ENCODE measurements around the gene ZNF618. TPM values are rescaled to one million over a fixed set of nuclear protein-coding genes. Genes with fewer than 3 reads are reported as not detected.

The ZNF618 gene
- total RNA-seq, 1 donor from 2014 or later = 10.2 TPM

DNA sequence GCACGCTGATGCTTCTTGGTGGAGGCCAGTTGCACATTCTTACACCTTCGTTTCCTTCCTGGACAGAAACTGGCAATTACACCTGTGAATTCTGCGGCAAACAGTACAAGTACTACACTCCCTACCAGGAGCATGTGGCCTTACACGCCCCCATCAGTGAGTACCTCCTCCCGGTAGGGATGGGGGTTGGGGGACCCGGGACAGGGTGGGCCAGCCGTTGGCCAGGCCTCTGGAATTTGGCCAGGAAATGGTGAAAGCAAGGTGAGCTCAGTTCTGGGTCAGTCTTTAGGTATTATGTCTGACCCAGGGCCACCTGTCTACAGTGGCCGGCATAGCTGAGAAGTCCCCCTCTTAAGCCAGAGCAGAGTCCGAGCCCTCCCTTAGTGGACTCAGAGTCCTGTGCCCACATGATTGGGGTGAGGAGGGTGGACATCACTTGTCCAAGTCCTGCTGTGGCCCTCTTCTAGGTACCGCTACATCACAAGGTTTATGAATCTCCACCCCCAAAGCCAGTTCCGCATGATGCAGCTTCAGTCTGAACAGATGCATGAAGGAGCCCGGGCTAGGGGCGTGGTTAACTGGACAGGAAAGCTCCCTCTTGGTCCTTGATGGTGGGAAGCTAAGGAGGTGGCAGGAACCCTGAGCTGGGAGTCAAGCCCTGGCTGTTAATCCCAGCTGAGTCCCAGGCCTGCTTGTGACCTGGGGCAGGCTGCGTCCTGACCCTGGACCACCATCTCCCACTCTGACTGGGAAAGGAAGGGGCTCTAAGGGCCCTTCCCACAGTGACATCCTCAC, 140.7 kb downstream of the ZNF618 start:
- H3K4me3 ChIP-seq = no peak overlapping the region
- H3K36me3 ChIP-seq = peaks cover 17% of the 10 kb centered on the region
- H3K4me1 ChIP-seq = no peaks in the 10 kb centered on the region
- peaks cover 5% of the 10 kb centered on the region for H3K9me3 ChIP-seq
- intact Hi-C loops (cut with DNase I) = no loop called here
- no peaks in the 10 kb centered on the region for H3K27me3 ChIP-seq (ENCODE audit: low read depth)
- ATAC-seq = no peak
- no peak for DNase-seq
- H3K27ac ChIP-seq = no peak overlapping the region
- TF ChIP-seq, protein P1, sequence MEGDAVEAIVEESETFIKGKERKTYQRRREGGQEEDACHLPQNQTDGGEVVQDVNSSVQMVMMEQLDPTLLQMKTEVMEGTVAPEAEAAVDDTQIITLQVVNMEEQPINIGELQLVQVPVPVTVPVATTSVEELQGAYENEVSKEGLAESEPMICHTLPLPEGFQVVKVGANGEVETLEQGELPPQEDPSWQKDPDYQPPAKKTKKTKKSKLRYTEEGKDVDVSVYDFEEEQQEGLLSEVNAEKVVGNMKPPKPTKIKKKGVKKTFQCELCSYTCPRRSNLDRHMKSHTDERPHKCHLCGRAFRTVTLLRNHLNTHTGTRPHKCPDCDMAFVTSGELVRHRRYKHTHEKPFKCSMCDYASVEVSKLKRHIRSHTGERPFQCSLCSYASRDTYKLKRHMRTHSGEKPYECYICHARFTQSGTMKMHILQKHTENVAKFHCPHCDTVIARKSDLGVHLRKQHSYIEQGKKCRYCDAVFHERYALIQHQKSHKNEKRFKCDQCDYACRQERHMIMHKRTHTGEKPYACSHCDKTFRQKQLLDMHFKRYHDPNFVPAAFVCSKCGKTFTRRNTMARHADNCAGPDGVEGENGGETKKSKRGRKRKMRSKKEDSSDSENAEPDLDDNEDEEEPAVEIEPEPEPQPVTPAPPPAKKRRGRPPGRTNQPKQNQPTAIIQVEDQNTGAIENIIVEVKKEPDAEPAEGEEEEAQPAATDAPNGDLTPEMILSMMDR (IDR thresholded peaks at IDR 0.05) = no peak

DNA sequence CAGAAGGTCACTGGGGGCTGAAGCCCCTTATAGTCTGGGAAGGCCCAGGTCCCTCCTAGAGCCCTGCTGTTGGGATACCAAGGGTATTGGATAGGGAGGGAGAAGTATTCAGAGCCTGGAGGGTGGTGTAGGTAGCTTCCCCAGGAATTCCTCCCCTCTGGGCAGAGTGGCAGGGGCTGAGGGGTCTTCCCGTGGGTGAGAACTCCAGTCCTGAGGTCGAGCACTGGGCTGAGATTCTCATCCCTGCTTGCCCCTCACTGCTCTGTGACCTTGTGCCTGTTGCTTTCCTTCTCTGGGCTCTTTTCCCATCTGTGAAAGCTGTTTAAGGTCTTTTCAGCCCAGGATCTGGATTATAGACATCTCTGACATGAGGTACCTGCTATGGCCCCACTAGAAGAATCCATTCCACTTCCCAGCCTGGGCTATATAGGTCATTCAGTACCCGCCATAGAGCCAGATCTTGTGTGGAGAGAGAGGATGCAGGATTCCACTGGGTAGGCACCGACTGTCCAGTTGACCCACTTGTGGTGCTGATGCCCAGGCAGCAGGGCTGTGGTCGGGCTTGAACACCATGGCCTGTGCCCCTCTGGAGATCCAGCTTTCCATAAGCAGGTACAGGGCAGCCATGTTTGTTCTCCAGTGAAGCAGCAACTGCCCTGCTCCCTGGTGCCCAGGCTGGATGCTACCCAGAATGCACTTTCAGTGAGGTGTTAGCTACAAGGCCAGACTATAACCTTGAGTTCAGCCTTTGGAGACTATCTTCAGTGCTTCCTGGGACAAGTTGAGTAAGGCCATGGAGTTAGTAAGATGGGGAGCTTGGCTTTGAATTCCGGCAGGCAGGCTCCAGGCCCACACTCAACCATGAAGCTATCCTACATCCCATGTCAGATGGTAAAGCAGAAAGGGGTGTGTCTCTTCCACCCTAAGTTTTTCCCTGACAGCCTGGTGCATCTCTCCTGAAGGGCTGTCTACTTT, 141.9 kb downstream of the ZNF618 start:
- H3K27me3 ChIP-seq (ENCODE audit: low read depth) = no peaks in the 10 kb centered on the region
- H3K9me3 ChIP-seq = peaks cover 17% of the 10 kb centered on the region
- no peak overlapping the region for H3K4me3 ChIP-seq
- DNase-seq (no peak), ATAC-seq (peak in 1 of 2 donors; percentile 35)
- no peaks in the 10 kb centered on the region for H3K4me1 ChIP-seq
- TF ChIP-seq, protein P1 (IDR thresholded peaks at IDR 0.05) = no peak
- H3K27ac ChIP-seq = no peak overlapping the region
- H3K36me3 ChIP-seq = peaks cover 17% of the 10 kb centered on the region
- intact Hi-C loops (cut with DNase I) = no loop called here

DNA sequence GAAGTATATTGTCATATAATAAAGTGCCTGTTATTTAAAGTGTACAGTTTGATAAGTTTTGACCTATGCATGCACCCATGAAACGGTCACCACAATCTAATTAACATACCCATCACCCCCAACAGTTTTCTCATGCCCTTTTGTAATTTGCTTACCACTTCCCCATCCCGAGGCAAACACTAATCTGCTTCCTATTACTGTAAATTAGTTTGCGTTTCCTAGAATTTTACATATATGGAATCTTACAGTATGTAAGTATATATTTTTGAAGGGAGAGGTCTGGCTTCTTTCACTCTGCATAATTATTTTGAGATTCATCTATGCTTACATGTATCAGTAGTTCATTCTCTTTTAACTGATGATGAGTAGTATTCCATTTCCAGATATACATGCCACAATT, 145.5 kb downstream of the ZNF618 start:
- TF ChIP-seq, protein P1 (IDR thresholded peaks at IDR 0.05) = no peak
- Histone ChIP-seq H3K27ac (no peak overlapping the region), H3K36me3 (peaks cover 11% of the 10 kb centered on the region), H3K4me1 (no peaks in the 10 kb centered on the region), H3K9me3 (peaks cover 29% of the 10 kb centered on the region), H3K4me3 (no peak overlapping the region), H3K27me3 (ENCODE audit: low read depth) (no peaks in the 10 kb centered on the region)
- DNase-seq (no peak), ATAC-seq (no peak)
- intact Hi-C loops (cut with DNase I) = no loop called here

DNA sequence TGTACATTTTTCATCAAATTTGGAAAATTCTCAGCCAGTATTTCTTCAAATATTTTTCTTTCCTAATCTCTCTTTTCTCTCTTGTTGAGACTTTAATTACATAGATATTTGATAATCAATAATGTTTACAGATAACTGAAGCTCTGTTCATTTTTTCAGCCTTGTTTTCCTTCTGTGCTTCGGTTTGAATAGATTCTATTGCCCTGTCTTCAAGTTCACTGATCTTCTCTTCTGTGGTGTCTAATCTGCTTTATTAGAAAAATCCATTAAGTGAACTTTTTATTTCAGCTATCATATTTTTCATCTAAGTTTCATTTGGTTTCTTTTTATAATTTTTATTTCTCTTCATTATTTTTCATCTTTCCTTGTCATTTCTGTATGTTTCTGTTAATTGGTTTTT, 147.9 kb downstream of the ZNF618 start:
- DNase-seq (no peak), ATAC-seq (no peak)
- no peaks in the 10 kb centered on the region for H3K27me3 ChIP-seq (ENCODE audit: low read depth)
- H3K4me1 ChIP-seq = no peaks in the 10 kb centered on the region
- H3K36me3 ChIP-seq = peaks cover 3% of the 10 kb centered on the region
- TF ChIP-seq, protein P1 (IDR thresholded peaks at IDR 0.05) = no peak
- intact Hi-C loops (cut with DNase I) = no loop called here
- H3K4me3 ChIP-seq = no peak overlapping the region
- no peak overlapping the region for H3K27ac ChIP-seq
- peaks cover 29% of the 10 kb centered on the region for H3K9me3 ChIP-seq

DNA sequence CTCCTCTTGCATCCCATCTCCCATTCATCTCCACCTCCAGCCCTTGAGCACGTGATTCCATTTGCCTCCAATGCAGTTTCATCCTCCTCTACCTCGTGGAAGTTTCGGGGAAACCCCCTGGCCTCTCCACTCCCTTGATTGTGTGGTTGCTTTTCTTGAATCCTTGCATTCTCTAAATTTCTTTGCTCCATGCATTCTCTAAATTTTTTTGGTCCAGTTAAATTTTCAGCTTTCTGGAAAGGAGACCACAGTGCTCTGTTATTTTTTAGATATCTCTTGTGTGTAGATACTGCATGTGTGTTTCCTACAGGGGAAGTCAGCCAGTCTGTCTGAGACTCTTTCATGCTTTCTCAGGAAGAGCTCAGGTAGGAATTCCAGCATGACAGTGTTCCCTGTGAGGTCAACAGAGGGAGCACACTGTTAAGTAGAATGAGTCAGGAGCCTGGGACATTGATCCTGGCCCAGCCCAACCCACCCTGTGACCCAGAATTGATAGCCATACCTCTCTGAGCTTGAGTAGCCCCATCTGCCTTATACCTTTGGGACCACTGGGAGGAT, 149.2 kb downstream of the ZNF618 start:
- Histone ChIP-seq H3K36me3 (peaks cover 16% of the 10 kb centered on the region), H3K9me3 (peaks cover 25% of the 10 kb centered on the region), H3K4me1 (no peaks in the 10 kb centered on the region), H3K27ac (no peak overlapping the region), H3K4me3 (no peak overlapping the region), H3K27me3 (ENCODE audit: low read depth) (no peaks in the 10 kb centered on the region)
- intact Hi-C loops (cut with DNase I) = no loop called here
- no peak for ATAC-seq
- no peak for DNase-seq
- TF ChIP-seq, protein P1 (IDR thresholded peaks at IDR 0.05) = no peak

Measured in lower lobe of right lung (tissue), 2 donors.